ENCODE results near the gene CACNG8. TPM values are rescaled to one million over a fixed set of nuclear protein-coding genes. Genes with fewer than 3 reads are reported as not detected.
A peak's percentile ranks its signal among the peaks of the same experiment; 100 is the strongest.

The CACNG8 gene
- total RNA-seq, 1 experiment from 2014 or later = 12.5 TPM

GRCh38 chr19:53977429-53977990, 14.8 kb downstream of the CACNG8 start (continued):
- TF ChIP-seq ZNF532 (CRISPR knock-in tag; IDR thresholded peaks at IDR 0.05; ENCODE audit: borderline replicate concordance) (peak; percentile 66; the same call in 1 of the 2 replicates), ETV6 (CRISPR knock-in tag; IDR thresholded peaks at IDR 0.05) (no peak), ATF3 (CRISPR knock-in tag; conservative IDR thresholded peaks at IDR 0.05) (no peak), TEAD4 (CRISPR knock-in tag; IDR thresholded peaks at IDR 0.05) (no peak), GRHL2 (CRISPR knock-in tag; IDR thresholded peaks at IDR 0.05; ENCODE audit: insufficient replicate concordance, severe bottlenecking) (no peak), GABPB1 (CRISPR knock-in tag; IDR thresholded peaks at IDR 0.05) (no peak), SMAD3 (CRISPR knock-in tag; IDR thresholded peaks at IDR 0.05; ENCODE audit: borderline replicate concordance) (no peak)

GRCh38 chr19:53977991-53978731, 15.4 kb downstream of the CACNG8 start:
- Mint-ChIP-seq H3K4me1 (peaks cover 15% of the 10 kb centered on the region), H3K27me3 (ENCODE audit: low read depth) (peaks cover 4% of the 10 kb centered on the region; the same call in 1 of the 2 replicates), H3K9me3 (no peaks in the 10 kb centered on the region), H3K4me3 (peak overlapping the region; percentile 93), H3K36me3 (peaks cover 8% of the 10 kb centered on the region; the same call in 1 of the 2 replicates), H3K27ac (peak overlapping the region; percentile 94)
- ChIA-PET CTCF (interaction anchor here (0.9 to 2.7 kb wide), 12 partner anchors 21 to 185 kb away, joined by 3 to 26 read pairs (median 10); no protein-coding TSS in a partner anchor), POLR2A (interaction anchor here (0.6 to 1.0 kb wide), 5 partner anchors 19 to 110 kb away, joined by 3 to 9 read pairs (median 4); partner anchors contain the start of gene MYADM)
- DNase-seq (ENCODE audit: low spot score) (peak; percentile 99), ATAC-seq (peak; percentile 68)
- peak; percentile 81; the same call in 1 of the 2 replicates for TF ChIP-seq NFE2L1 (CRISPR knock-in tag; IDR thresholded peaks at IDR 0.05)
- TF ChIP-seq MYBL2 (CRISPR knock-in tag; IDR thresholded peaks at IDR 0.05) = peak; percentile 47; the same call in 1 of the 2 replicates
- no peak for TF ChIP-seq ZNF281 (CRISPR knock-in tag; IDR thresholded peaks at IDR 0.05)
- TF ChIP-seq SP1 (CRISPR knock-in tag; conservative IDR thresholded peaks at IDR 0.05) = peak; percentile 94
- 0 out of 2 replicates have a peak, but pooled peaks have one; percentile 54 for TF ChIP-seq RELA (CRISPR knock-in tag; IDR thresholded peaks at IDR 0.05; ENCODE audit: borderline replicate concordance)
- 0 out of 2 replicates have a peak, but pooled peaks have one; percentile 29 for TF ChIP-seq CREM (CRISPR knock-in tag; IDR thresholded peaks at IDR 0.05)
- peak; percentile 63; the same call in 1 of the 2 replicates for TF ChIP-seq ETV6 (CRISPR knock-in tag; IDR thresholded peaks at IDR 0.05)
- no peak for TF ChIP-seq PRRX2 (CRISPR knock-in tag; IDR thresholded peaks at IDR 0.05)
- TF ChIP-seq MAX (CRISPR knock-in tag; IDR thresholded peaks at IDR 0.05) = peak; percentile 86
- TF ChIP-seq CBFB (CRISPR knock-in tag; IDR thresholded peaks at IDR 0.05; ENCODE audit: low read depth) = peak; percentile 61; the same call in 1 of the 2 replicates
- no peak for TF ChIP-seq HMGA2 (CRISPR knock-in tag; IDR thresholded peaks at IDR 0.05)
- peak; percentile 91; the same call in 1 of the 2 replicates for TF ChIP-seq E2F5 (CRISPR knock-in tag; IDR thresholded peaks at IDR 0.05)
- TF ChIP-seq FOXK1 (CRISPR knock-in tag; IDR thresholded peaks at IDR 0.05) = peak; percentile 56; the same call in 1 of the 2 replicates
- peak; percentile 82 for TF ChIP-seq FOXP1 (CRISPR knock-in tag; IDR thresholded peaks at IDR 0.05; ENCODE audit: borderline replicate concordance)
- TF ChIP-seq FOXP4 (CRISPR knock-in tag; IDR thresholded peaks at IDR 0.05) = 0 out of 2 replicates have a peak, but pooled peaks have one; percentile 26

Measured in WTC11 (cell line).